OCI-LY3 (cell line): ENCODE measurements around the gene TROAP.

Experiments used
- CTCF ChIP-seq: fragments of 200-600, 300-600 bp; sonication (generic); IDR thresholded peaks from 2 replicates; pipeline ENCODE4 v1.5.1; 2014; ENCODE audit warnings: antibody characterized with exemption, low read length, low read depth
- EZH2phosphoT487 ChIP-seq: fragments of 200-600 bp; shearing (Covaris generic); IDR thresholded peaks from 2 replicates; pipeline ENCODE4 v1.6.1; 2018; ENCODE audit warnings: antibody characterized with exemption, mixed run types, low read depth

GRCh38 chr12:49332441-49332861 lies 9.4 kb downstream of the TROAP start:
- no peak for TF ChIP-seq CTCF
- no peak for TF ChIP-seq EZH2phosphoT487
